Type B pancreatic cell (in vitro differentiated cells): Measurements from ENCODE around the gene LKAAEAR1. TPM values are rescaled to one million over a fixed set of nuclear protein-coding genes. Genes with fewer than 3 reads are reported as not detected.

Experiments
- DNase-seq: peaks from one replicate; pipeline ENCODE4 v3.0.0; 2021; ENCODE audit warnings: mixed read lengths; ENCODE audit not compliant: unreplicated experiment; ENCODE audit errors: extremely low spot score
- H3K27ac Mint-ChIP-seq: 2 replicates; pipeline ENCODE4 v1.8.0; 2021; ENCODE audit warnings: mild to moderate bottlenecking, mixed read lengths
- H3K27me3 Mint-ChIP-seq: 2 replicates; pipeline ENCODE4 v1.8.0; 2021; ENCODE audit warnings: mixed read lengths
- H3K36me3 Mint-ChIP-seq: 2 replicates; pipeline ENCODE4 v1.8.0; 2021; ENCODE audit warnings: mixed read lengths
- H3K4me1 Mint-ChIP-seq: one replicate; pipeline ENCODE4 v1.8.0; 2021; ENCODE audit warnings: mixed read lengths; ENCODE audit not compliant: unreplicated experiment
- H3K4me3 Mint-ChIP-seq: 2 replicates; pipeline ENCODE4 v1.8.0; 2021; ENCODE audit warnings: mild to moderate bottlenecking, mixed read lengths
- H3K9me3 Mint-ChIP-seq: 2 replicates; pipeline ENCODE4 v1.8.0; 2021; ENCODE audit warnings: mixed read lengths
- CTCF ChIP-seq: fragments of 200-600 bp; sonication (generic); conservative IDR thresholded peaks from 2 replicates; pipeline ENCODE4 v1.5.0; 2021; ENCODE audit warnings: antibody characterized with exemption, mild to moderate bottlenecking
- total RNA-seq: library from RNA; stranded (reverse); gene quantifications from 2 replicates; pipeline ENCODE4 v1.2.1, GENCODE V29; 2021; ENCODE audit warnings: low replicate concordance

The LKAAEAR1 gene
- total RNA-seq, 1 donor from 2014 or later = not detected

DNA sequence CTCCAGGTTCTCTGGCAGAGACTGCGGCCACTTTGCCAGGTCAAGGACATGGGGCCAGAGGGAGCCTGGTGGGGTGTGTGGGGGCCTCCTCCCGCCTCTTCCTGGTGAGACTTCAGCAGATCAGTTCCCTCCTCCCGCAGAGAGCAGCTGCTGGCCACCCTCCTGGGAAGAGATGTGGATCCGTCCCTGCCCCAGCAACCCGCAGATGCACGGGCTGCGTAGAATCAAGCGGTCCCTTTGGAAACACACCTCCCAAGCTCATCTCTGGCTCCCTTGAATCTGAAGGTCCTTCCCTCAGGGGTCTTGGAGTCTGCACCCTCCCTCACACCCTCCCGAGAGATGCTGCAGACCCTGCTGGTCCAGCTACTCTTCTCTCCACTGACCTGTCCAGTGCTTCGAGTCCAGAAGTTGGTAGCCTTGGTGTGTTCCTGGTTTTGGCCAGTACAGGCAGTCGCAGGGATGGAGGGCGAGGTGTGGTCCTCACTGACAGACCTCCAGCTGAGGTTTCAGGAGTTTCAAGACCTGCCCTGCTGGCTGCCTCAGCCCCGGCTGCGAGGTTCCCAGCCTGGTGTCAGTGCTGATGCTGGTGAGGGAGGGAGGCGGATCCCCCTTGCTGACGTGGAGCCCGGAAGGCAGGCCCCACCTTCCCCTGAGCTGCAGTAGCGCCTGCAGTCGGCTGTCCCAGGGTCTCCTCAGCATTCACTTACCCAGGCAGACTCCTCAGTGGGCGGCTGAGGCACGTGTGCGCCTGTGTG lies 23.0 kb upstream of the LKAAEAR1 start, which contains the start of gene NPBWR2:
Gene NPBWR2, minus strand, starts transcription at position 585 of the 755 bp plus-strand sequence. CDS start 734 bp downstream, outside the sequence.
- no peak for TF ChIP-seq CTCF
- no peak within 1 kb of the TSS for H3K4me3 Mint-ChIP-seq
- peaks cover 25% of the 10 kb centered on the region for H3K27me3 Mint-ChIP-seq
- H3K36me3 Mint-ChIP-seq = no peaks in the 10 kb centered on the region
- no peaks in the 10 kb centered on the region for H3K9me3 Mint-ChIP-seq
- peaks cover 5% of the 10 kb centered on the region for H3K4me1 Mint-ChIP-seq
- no peak within 1 kb of the TSS for H3K27ac Mint-ChIP-seq
- DNase-seq = no peak

GRCh38 chr20:64106435-64106961 lies 22.3 kb upstream of the LKAAEAR1 start:
- no peaks in the 10 kb centered on the region for H3K36me3 Mint-ChIP-seq
- peaks cover 5% of the 10 kb centered on the region for H3K4me1 Mint-ChIP-seq
- no peaks in the 10 kb centered on the region for H3K9me3 Mint-ChIP-seq
- no peak overlapping the region for H3K27ac Mint-ChIP-seq
- H3K27me3 Mint-ChIP-seq = peaks cover 27% of the 10 kb centered on the region
- no peak for TF ChIP-seq CTCF
- DNase-seq = no peak
- H3K4me3 Mint-ChIP-seq = no peak overlapping the region

DNA sequence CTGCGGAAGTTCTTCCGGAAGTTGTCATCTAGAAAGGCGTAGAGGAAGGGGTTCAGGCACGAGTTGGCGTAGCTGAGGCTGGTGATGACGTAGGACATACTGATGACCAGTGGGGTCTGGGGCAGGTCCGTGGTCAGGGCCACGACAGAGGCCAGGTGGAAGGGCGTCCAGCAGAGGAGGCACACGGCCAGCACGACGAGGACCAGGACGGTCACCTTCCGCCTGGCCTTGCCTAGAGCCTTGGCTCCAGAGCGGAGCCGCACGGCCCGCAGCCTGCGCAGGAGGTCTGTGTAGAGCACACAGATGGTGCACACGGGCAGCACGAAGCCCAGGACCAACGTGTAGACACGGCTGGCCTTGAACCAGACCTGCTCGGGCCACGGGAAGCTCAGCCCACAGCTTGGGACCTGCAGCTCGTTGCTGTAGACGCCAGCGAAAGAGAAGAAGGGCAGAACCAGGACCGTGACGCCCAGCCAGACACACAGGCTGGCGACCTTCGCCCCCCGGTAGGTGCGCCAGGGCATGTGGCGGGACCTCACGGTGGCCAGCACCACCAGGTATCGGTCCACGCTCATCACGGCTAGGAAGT lies 21.7 kb upstream of the LKAAEAR1 start:
- Mint-ChIP-seq H3K4me3 (no peak overlapping the region), H3K9me3 (no peaks in the 10 kb centered on the region), H3K27me3 (peaks cover 33% of the 10 kb centered on the region), H3K36me3 (no peaks in the 10 kb centered on the region), H3K27ac (no peak overlapping the region), H3K4me1 (peaks cover 5% of the 10 kb centered on the region)
- no peak for DNase-seq
- TF ChIP-seq CTCF = no peak

GRCh38 chr20:64104667-64105451 lies 20.7 kb upstream of the LKAAEAR1 start:
- Mint-ChIP-seq H3K27me3 (peaks cover 42% of the 10 kb centered on the region), H3K4me1 (peaks cover 5% of the 10 kb centered on the region), H3K4me3 (no peak overlapping the region)

More at GRCh38 chr20:64104667-64105451, 20.7 kb upstream of the LKAAEAR1 start:
- no peak for DNase-seq
- TF ChIP-seq CTCF = no peak
- no peaks in the 10 kb centered on the region for H3K9me3 Mint-ChIP-seq
- no peak overlapping the region for H3K27ac Mint-ChIP-seq
- H3K36me3 Mint-ChIP-seq = no peaks in the 10 kb centered on the region
